HG03045 (cell line): ENCODE data around the gene EEF1E1.
A peak's percentile ranks its signal among the peaks of the same experiment; 100 is the strongest.
"Not testable (repeated sequence)": the region's sequence is repeated elsewhere in the genome, so short reads cannot be mapped to it uniquely, and the experiment has no call there.

ENCODE experiments used
- ATAC-seq: cut with Tn5 transposase; IDR thresholded peaks from one replicate; pipeline ENCODE4 v1.9.1; 2021; ENCODE audit warnings: mild to moderate bottlenecking, moderate library complexity; ENCODE audit not compliant: unreplicated experiment

EEF1E1 gene

GRCh38 chr6:8064638-8065518 is 37.5 kb downstream of the EEF1E1 start:
- ATAC-seq = peak; percentile 3

- peak; percentile 87 for ATAC-seq
Observed at GRCh38 chr6:8063761-8064637, 38.3 kb downstream of the EEF1E1 start, which contains the start of gene BLOC1S5. Gene BLOC1S5, minus strand, starts transcription at chr6:8064389. Its CDS starts 13 bp downstream, at chr6:8064376.

GRCh38 chr6:8061736-8062135 is 40.6 kb downstream of the EEF1E1 start:
- no peak for ATAC-seq

- ATAC-seq = no peak
Observed at GRCh38 chr6:8060346-8060745, 42.0 kb downstream of the EEF1E1 start.

- ATAC-seq = no peak
Observed at GRCh38 chr6:8059129-8059528, 43.2 kb downstream of the EEF1E1 start.

- ATAC-seq = no peak
Observed at GRCh38 chr6:8057793-8058192, 44.6 kb downstream of the EEF1E1 start.

- ATAC-seq = no peak
Observed at GRCh38 chr6:8057263-8057662, 45.1 kb downstream of the EEF1E1 start.

GRCh38 chr6:8054276-8054675 is 48.1 kb downstream of the EEF1E1 start:
- no peak for ATAC-seq

GRCh38 chr6:8047541-8048292 is 54.6 kb downstream of the EEF1E1 start:
- no peak for ATAC-seq

GRCh38 chr6:8045769-8046168 is 56.6 kb downstream of the EEF1E1 start:
- ATAC-seq = not testable (repeated sequence)

- no peak for ATAC-seq
Observed at GRCh38 chr6:8043221-8043620, 59.1 kb downstream of the EEF1E1 start.

- no peak for ATAC-seq
Observed at GRCh38 chr6:8041913-8042583, 60.3 kb downstream of the EEF1E1 start.

GRCh38 chr6:8034107-8034506 is 68.2 kb downstream of the EEF1E1 start:
- not testable (repeated sequence) for ATAC-seq

GRCh38 chr6:8030920-8031319 is 71.4 kb downstream of the EEF1E1 start:
- no peak for ATAC-seq
